Psoas muscle (tissue), 8 donors: ENCODE measurements around the gene GFAP. TPM values are rescaled to one million over a fixed set of nuclear protein-coding genes. Genes with fewer than 3 reads are reported as not detected.

Experiments used
- ATAC-seq, 4 donors: fragments of 200-7000 bp; cut with Tn5 transposase; one replicate each; pipeline ENCODE4 v1.9.1; 2020; ENCODE audit warnings: moderate library complexity in 3 of 4, mild to moderate bottlenecking in 2 of 4
- DNase-seq, 2 donors: peaks; one replicate each; pipeline ENCODE4 v3.0.0-alpha.2; 2020
- H3K27ac ChIP-seq: fragments of 200-600 bp; one replicate; pipeline ENCODE4 v1.8.0; 2022
- H3K27me3 ChIP-seq, 3 donors: fragments of 200-600 bp in 1 of 3; one replicate each; pipeline versions ENCODE4 v1.6.1 to v1.8.0; 2013 to 2022; ENCODE audit warnings: low read length in 2 of 3, mild to moderate bottlenecking in 2 of 3, moderate library complexity in 1 of 3; ENCODE audit not compliant: insufficient read depth in 3 of 3
- H3K36me3 ChIP-seq, 2 donors: fragments of 200-600 bp in 1 of 2; one replicate each; pipeline versions ENCODE4 v1.6.1 to v1.8.0; 2013 to 2022; ENCODE audit warnings: low read depth in 1 of 2, mild to moderate bottlenecking in 1 of 2, moderate library complexity in 1 of 2; ENCODE audit not compliant: insufficient read depth in 1 of 2
- H3K4me1 ChIP-seq: fragments of 200-600 bp; one replicate; pipeline ENCODE4 v1.8.0; 2022
- H3K4me3 ChIP-seq: fragments of 200-600 bp; one replicate; pipeline ENCODE4 v1.8.0; 2022; ENCODE audit warnings: mild to moderate bottlenecking
- H3K9me3 ChIP-seq: fragments of 200-600 bp; one replicate; pipeline ENCODE4 v1.8.0; 2022
- WGBS, 3 donors: extraction: QIAGEN DNeasy Blood & Tissue Kit; methylation state at CpG; one replicate each; pipeline versions ENCODE4 v1.1.6 to v1.1.7; 2013; 5-methylcytosine and 5-hydroxymethylcytosine counted together
- intact Hi-C, 2 donors: fragments of 100-400 bp; cut with DNase I; formaldehyde crosslinking; loops; one replicate each; pipeline versions ENCODE4 v1.11.0 to v1.14.2; 2022
- polyA plus RNA-seq, 3 donors: library from polyadenylated mRNA; stranded (reverse); fragments of 200-250 nt; gene quantifications; one replicate each; pipeline ENCODE4 v1.2.3, GENCODE V29; 2013
- total RNA-seq, 4 donors: library from RNA; stranded (reverse); fragmentation: NEBNext Ultra II Directional in 2 of 4; extraction: Animal tissue kit (Norgen Biotek cat#: 25700) in 2 of 4; gene quantifications; one replicate each; pipeline versions ENCODE4 v1.2.1 to v1.2.4, GENCODE V29; 2021 to 2023
- TF ChIP-seq, protein P1 (sequence below): fragments of 200-600 bp; IDR thresholded peaks from one replicate; pipeline ENCODE4 v1.8.0; 2022; ENCODE audit warnings: antibody characterized with exemption
- donor health status: healthy with polysubstance abuse.
- donor health status: DM: no; HTN: no; CAD: no; lungs with moderate emphysema.
- donor health status: Bipolar disorder and iron deficiency.
- donor health status: healthy.
- donor health status: DM: yes; HTN: yes; CAD: no.
- donor health status: DM: no; HTN: no; CAD: no.
- donor health status: DM: no; HTN: no; CAD: no.
- donor health status: DM: yes; HTN: yes; CAD: no.

The GFAP gene
- total and polyA plus RNA-seq, 7 donors = 0.11 to 0.54 (median 0.43) TPM; not detected in 3

- H3K4me3 ChIP-seq = peak overlapping the region; percentile 51
- H3K27ac ChIP-seq = no peak overlapping the region
- peaks cover 0 to 29% (median 8%) of the 10 kb centered on the region in 3 donors for H3K27me3 ChIP-seq
- DNase-seq (peak; percentile 40 to 65), ATAC-seq (peak; percentile 36 to 79 (median 64))
- WGBS, 3 donors = 23 to 27% (median 23%) methylated on average over 52 to 56 of the region's 56 CpGs
- intact Hi-C loops = loop anchor here in 1 of 2 donors (10.0 kb wide), 1 partner anchor 283 kb away; no protein-coding TSS in a partner anchor
- no peaks in the 10 kb centered on the region for H3K9me3 ChIP-seq
- TF ChIP-seq, protein P1, sequence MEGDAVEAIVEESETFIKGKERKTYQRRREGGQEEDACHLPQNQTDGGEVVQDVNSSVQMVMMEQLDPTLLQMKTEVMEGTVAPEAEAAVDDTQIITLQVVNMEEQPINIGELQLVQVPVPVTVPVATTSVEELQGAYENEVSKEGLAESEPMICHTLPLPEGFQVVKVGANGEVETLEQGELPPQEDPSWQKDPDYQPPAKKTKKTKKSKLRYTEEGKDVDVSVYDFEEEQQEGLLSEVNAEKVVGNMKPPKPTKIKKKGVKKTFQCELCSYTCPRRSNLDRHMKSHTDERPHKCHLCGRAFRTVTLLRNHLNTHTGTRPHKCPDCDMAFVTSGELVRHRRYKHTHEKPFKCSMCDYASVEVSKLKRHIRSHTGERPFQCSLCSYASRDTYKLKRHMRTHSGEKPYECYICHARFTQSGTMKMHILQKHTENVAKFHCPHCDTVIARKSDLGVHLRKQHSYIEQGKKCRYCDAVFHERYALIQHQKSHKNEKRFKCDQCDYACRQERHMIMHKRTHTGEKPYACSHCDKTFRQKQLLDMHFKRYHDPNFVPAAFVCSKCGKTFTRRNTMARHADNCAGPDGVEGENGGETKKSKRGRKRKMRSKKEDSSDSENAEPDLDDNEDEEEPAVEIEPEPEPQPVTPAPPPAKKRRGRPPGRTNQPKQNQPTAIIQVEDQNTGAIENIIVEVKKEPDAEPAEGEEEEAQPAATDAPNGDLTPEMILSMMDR = peak; percentile 45
- no peaks in the 10 kb centered on the region for H3K4me1 ChIP-seq
- no peaks in the 10 kb centered on the region for H3K36me3 ChIP-seq
Measured at GRCh38 chr17:44911133-44912001, 3.9 kb downstream of the GFAP start.

DNA sequence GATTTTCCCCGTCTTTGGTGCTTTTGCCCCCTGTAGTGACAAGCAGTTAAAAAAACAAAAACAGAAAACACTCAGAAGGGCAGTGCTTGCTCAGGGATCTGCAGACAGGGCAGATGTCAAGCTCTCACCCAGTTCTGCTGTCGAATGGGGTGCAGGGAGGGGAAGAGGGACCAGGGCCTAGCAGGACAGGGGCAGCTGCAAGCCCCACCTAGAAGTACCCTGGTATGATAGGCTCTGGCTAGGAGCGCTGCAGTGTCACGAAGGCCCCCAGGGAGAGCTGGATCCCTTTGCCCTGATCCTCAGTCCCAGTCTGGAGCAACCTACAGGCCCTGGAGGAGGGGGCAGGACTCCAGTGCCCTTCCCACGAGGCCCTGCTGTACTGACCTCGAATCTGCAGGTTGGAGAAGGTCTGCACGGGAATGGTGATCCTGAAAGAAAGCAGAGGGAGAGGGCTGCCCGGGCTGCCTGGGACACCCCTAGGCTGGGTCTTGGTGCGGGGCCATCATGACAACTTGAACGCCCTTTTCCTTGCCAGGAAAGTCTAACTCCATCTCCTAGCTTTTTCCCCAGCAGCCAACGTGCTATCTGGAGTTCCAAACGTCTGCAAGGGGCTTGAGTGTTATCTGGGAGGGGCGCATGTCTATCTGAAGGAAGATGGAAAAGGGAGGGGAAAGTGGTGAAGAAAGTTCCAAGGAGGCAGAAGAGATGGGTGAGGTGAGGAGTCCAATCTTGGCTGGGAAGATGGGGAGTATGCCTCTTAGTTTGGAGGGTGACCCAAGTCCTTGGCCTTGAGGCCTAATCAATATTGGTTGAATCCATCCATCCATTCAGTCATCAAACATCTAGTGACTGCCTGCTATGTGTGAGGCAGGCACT lies 4.8 kb downstream of the GFAP start:
- no peak for DNase-seq

GRCh38 chr17:44909681-44910144 lies 5.6 kb downstream of the GFAP start:
- WGBS, 3 donors = 82 to 88% (median 84%) methylated on average over 11 of the region's 11 CpGs
- intact Hi-C loops = loop anchor here in 1 of 2 donors (10.0 kb wide), 1 partner anchor 285 kb away; no protein-coding TSS in a partner anchor

More for the DNA sequence above, 4.8 kb downstream of the GFAP start:
- H3K4me1 ChIP-seq = no peaks in the 10 kb centered on the region
- TF ChIP-seq, protein P1 = no peak
- 79 to 88% (median 82%) methylated on average over 13 of the region's 13 CpGs for WGBS, 3 donors
- H3K36me3 ChIP-seq = no peaks in the 10 kb centered on the region
- no peak overlapping the region for H3K27ac ChIP-seq
- no peak overlapping the region for H3K4me3 ChIP-seq
- intact Hi-C loops = loop anchor here in 1 of 2 donors (10.0 kb wide), 1 partner anchor 284 kb away; no protein-coding TSS in a partner anchor
- H3K9me3 ChIP-seq = no peaks in the 10 kb centered on the region
- peaks cover 0 to 29% (median 8%) of the 10 kb centered on the region in 3 donors for H3K27me3 ChIP-seq
- ATAC-seq = no peak

DNA sequence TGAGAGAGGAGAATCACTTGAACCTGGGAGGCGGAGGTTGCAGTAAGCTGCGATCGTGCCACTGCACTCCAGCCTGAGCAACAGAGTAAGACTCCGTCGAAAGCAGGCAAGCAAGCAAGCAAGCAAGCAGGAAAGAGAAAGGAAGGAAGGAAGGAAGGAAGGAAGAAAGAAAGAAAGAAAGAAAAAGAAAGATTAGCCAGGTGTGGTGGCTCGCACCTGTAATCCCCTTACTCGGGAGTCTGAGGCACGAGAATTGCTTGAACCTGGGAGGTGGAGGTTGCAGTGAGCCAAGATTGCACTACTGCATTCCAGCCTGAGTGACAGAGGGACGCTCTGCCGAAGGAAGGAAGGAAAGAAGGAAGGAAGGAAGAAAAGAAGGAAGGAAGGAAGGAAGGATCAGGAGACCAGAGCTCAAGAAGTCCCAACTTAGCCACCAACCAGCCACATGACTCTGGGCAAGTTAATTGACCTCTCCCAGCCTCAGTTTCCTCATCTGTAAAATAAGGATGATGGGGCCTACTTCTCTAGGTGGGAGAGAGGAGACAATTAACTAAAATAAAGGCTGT lies 6.5 kb downstream of the GFAP start:
- H3K27ac ChIP-seq = no peak overlapping the region
- no peak for ATAC-seq
- no peaks in the 10 kb centered on the region for H3K4me1 ChIP-seq
- 80 to 91% (median 85%) methylated on average over 10 of the region's 10 CpGs for WGBS, 3 donors
- H3K27me3 ChIP-seq = peaks cover 0 to 29% (median 5%) of the 10 kb centered on the region in 3 donors
- no peak overlapping the region for H3K4me3 ChIP-seq
- no peak for DNase-seq
- no peaks in the 10 kb centered on the region for H3K36me3 ChIP-seq
- H3K9me3 ChIP-seq = no peaks in the 10 kb centered on the region
- TF ChIP-seq, protein P1 = no peak
- intact Hi-C loops = no loop called here

More at GRCh38 chr17:44909681-44910144, 5.6 kb downstream of the GFAP start:
- no peaks in the 10 kb centered on the region for H3K36me3 ChIP-seq
- TF ChIP-seq, protein P1 = no peak
- DNase-seq (no peak), ATAC-seq (no peak)
- no peaks in the 10 kb centered on the region for H3K4me1 ChIP-seq
- no peaks in the 10 kb centered on the region for H3K9me3 ChIP-seq
- peaks cover 0 to 29% (median 5%) of the 10 kb centered on the region in 3 donors for H3K27me3 ChIP-seq
- no peak overlapping the region for H3K4me3 ChIP-seq
- H3K27ac ChIP-seq = no peak overlapping the region
